GM10248 (cell line): ENCODE data around the gene ANKRD23.

Experiments used
- CTCF ChIA-PET: fragments of 300-600 bp; sonication (Branson Sonifier 250); formaldehyde crosslinking; extraction: SDS; loops from one replicate; lab custom pipeline; 2021; ENCODE audit warnings: antibody characterized with exemption; lab: Yijun Ruan, JAX
- POLR2A ChIA-PET: fragments of 350-650 bp; sonication (Branson Sonifier 250); formaldehyde crosslinking; extraction: SDS; loops from one replicate; lab custom pipeline; 2020; ENCODE audit warnings: antibody characterized with exemption; lab: Yijun Ruan, JAX
- DNase-seq: peaks from one replicate; pipeline ENCODE4 v3.0.0; 2012; ENCODE audit errors: extremely low spot score
- TF ChIP-seq, protein P1 (sequence below): IDR thresholded peaks from 2 replicates; pipeline ENCODE4 v1.5.1; 2012; ENCODE audit warnings: mild to moderate bottlenecking, low read depth; ENCODE audit errors: extremely low read depth, missing control alignments, control extremely low read depth

ANKRD23 gene

DNA sequence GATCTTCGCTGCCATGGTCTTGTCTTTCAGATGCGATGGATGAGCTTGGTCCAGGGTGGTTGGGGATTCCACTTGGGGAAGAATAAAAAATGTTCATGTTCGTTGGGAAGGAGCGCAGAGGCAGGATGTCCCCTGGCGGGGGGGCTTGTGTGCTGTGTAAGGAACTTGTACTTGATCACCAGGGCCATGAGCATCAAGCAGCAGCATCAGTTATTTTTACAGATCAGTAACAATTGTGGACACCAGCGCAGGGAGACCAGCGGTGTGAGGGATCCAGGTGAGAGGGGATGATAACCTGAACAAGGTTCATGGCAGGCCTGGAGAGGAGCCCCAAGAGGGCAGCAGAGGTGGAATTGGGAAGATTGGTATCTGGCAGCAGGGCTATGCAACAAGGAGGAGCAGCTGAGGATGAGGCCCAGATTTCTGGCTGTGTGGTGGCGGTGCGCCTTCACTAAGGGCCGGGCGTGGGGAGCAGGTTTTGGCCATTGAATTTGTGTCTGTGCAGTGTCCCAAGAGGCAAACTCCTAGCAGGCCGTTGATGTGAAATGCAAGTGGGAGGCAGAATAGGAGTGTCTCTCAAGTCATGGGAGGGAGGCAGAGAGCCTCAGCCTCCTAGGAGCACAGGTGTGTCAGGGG is 23.8 kb downstream of the ANKRD23 start:
- no peak for DNase-seq
- TF ChIP-seq, protein P1, sequence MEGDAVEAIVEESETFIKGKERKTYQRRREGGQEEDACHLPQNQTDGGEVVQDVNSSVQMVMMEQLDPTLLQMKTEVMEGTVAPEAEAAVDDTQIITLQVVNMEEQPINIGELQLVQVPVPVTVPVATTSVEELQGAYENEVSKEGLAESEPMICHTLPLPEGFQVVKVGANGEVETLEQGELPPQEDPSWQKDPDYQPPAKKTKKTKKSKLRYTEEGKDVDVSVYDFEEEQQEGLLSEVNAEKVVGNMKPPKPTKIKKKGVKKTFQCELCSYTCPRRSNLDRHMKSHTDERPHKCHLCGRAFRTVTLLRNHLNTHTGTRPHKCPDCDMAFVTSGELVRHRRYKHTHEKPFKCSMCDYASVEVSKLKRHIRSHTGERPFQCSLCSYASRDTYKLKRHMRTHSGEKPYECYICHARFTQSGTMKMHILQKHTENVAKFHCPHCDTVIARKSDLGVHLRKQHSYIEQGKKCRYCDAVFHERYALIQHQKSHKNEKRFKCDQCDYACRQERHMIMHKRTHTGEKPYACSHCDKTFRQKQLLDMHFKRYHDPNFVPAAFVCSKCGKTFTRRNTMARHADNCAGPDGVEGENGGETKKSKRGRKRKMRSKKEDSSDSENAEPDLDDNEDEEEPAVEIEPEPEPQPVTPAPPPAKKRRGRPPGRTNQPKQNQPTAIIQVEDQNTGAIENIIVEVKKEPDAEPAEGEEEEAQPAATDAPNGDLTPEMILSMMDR = no peak
- POLR2A ChIA-PET = interaction anchor here (0.5 kb wide), 1 partner anchor 273 kb away, joined by 5 read pairs; no protein-coding TSS in a partner anchor
- CTCF ChIA-PET = interaction anchor here (1.1 to 2.6 kb wide), 6 partner anchors 12 to 59 kb away, joined by 3 to 14 read pairs (median 6); partner anchors contain the start of gene ANKRD39

DNA sequence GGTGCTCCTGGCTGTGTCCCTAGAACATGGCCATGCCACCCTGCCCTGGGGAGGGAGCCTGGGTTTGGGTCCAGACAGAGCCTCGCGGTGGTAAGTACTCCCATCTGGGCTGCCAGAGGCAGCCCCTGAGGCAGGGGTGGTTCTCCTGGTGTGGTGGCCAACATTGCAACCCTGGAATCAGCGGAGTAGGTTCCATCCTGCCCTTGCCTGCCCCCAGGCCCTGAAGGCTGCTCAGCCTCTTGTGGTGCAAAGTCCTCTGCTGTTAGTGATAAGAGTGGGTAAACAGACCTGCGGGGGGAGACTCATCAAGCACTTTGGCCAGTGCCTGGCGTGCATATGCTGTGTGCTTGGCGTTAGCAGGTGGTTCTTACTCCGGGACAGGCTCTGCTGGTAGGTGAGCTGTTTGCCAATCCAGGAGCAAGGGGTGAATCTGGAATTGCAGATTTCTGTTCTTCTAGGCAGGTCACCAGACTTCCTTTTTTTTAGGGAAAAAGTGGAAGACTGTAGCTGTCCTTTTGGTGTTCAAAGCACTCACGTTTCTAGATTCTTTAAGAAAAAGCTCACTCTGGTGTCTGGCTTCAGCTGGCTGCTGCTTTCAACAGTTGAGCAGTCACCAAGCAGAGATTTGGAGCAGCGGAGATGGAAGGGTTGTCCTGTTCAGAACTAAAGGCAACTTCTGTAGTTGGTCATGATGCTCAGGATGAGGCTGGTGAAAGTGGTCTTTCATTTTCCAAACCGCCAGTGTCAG is 24.5 kb downstream of the ANKRD23 start:
- TF ChIP-seq, protein P1 = no peak
- ChIA-PET CTCF (interaction anchor here (1.1 to 2.6 kb wide), 5 partner anchors 13 to 58 kb away, joined by 3 to 14 read pairs (median 6); partner anchors contain the start of gene ANKRD39), POLR2A (no interaction called here)
- no peak for DNase-seq

DNA sequence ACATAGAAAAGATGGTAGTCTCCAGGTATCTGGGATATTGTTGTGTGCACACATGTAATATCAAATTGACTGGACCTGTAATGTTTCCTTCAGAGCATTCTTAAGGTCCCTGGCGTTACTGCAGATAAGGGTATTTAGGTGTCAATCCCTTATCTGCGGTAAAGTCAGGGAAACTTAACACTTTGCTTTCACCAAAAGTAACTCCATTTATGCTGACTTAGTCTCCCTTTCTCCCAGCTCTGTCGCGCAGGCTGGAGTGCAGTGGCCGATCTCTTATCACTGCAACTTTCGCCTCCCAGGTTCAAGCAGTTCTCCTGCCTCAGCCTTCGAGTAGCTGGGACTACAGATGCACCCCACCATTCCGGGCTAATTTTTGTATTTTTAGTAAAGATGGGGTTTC is 25.9 kb downstream of the ANKRD23 start:
- TF ChIP-seq, protein P1 = no peak
- CTCF ChIA-PET = interaction anchor here (1.8 to 6.8 kb wide), 4 partner anchors 15 to 56 kb away, joined by 6 to 41 read pairs (median 8); partner anchors contain the start of genes ANKRD39 and CNNM4
- POLR2A ChIA-PET = no interaction called here
- DNase-seq = no peak

DNA sequence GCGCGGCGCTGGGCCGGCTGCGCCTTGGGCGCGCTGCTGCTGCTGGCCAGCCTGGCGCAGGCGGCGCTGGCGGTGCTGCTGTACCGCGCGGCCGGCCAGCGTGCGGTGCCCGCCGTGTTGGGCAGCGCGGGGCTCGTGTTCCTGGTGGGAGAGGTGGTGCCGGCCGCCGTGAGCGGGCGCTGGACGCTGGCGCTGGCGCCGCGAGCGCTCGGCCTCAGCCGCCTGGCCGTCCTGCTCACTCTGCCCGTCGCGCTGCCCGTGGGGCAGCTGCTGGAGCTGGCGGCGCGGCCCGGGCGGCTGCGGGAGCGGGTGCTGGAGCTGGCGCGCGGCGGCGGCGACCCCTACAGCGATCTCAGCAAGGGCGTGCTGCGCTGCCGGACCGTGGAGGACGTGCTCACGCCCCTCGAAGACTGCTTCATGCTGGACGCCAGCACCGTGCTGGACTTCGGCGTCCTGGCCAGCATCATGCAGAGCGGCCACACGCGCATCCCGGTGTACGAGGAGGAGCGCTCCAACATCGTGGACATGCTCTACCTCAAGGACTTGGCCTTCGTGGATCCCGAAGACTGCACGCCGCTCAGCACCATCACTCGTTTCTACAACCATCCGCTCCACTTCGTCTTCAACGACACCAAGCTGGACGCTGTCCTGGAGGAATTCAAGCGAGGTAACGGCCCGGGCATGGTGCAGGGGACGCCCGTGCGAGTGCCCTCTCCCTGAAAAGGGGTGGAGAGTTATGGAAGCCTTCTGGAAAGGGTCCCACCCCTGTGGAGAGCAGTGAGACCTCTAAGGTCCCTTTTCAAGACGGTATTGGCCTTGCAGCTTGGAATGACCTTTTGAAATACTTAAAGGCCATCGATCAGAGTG is 26.8 kb downstream of the ANKRD23 start:
- ChIA-PET CTCF (interaction anchor here (0.9 to 6.8 kb wide), 10 partner anchors 11 to 287 kb away, joined by 3 to 41 read pairs (median 4); partner anchors contain the start of genes ANKRD39 and CNNM4), POLR2A (no interaction called here)
- DNase-seq = no peak
- TF ChIP-seq, protein P1 = peak; percentile 15

DNA sequence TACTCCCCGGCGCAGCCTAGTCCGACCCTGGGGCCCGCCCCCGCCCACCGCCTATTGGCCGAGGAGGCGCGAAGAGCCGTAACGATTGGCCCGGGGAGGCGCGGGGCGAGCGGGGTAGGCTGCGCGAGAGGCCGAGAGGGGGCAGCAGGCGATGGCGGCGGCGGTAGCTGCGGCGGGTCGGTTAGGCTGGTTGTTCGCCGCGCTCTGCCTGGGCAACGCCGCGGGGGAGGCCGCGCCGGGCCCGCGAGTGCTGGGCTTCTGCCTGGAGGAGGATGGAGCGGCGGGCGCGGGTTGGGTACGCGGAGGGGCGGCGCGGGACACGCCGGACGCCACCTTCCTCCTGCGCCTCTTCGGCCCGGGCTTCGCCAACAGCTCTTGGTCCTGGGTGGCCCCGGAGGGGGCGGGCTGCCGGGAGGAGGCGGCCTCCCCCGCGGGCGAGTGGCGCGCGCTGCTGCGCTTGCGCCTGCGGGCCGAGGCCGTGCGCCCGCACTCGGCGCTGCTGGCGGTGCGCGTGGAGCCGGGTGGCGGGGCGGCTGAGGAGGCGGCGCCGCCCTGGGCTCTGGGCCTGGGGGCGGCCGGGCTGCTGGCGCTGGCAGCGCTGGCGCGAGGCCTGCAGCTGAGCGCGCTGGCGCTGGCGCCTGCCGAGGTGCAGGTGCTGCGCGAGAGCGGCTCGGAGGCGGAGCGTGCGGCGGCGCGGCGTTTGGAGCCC is 27.5 kb downstream of the ANKRD23 start, which contains the start of gene CNNM3:
CNNM3 (plus strand) TSS at position 142 of the 709 bp plus-strand sequence; CDS start at position 152, 10 bp downstream.
- TF ChIP-seq, protein P1 = peak; percentile 37
- ChIA-PET CTCF (interaction anchor here (0.8 to 6.8 kb wide), 12 partner anchors 12 to 286 kb away, joined by 3 to 41 read pairs (median 4); partner anchors contain the start of genes ANKRD39 and CNNM4), POLR2A (interaction anchor here (0.6 to 1.7 kb wide), 2 partner anchors 49 to 50 kb away, joined by 3 to 5 read pairs; no protein-coding TSS in a partner anchor)

More for the DNA sequence above, 27.5 kb downstream of the ANKRD23 start, which contains the start of gene CNNM3:
- peak; percentile 99 for DNase-seq
